Loucy (cell line): ENCODE measurements around the gene SMURF1.

Experiments
- H2AFZ ChIP-seq: fragments of 200-600 bp; sonication (generic); 2 replicates; pipeline ENCODE4 v1.6.0; 2016; ENCODE audit warnings: antibody characterized with exemption, mild to moderate bottlenecking, low read length, moderate library complexity
- H3F3A ChIP-seq: fragments of 200-600 bp; 2 replicates; pipeline ENCODE4 v1.6.0; 2016; ENCODE audit warnings: antibody characterized with exemption, low read depth, mild to moderate bottlenecking
- H3K27me3 ChIP-seq: fragments of 200-600 bp; sonication (generic); 2 replicates; pipeline ENCODE4 v1.6.1; 2014; ENCODE audit warnings: low read length, mild to moderate bottlenecking; ENCODE audit not compliant: insufficient read depth, poor library complexity, severe bottlenecking
- H3K36me3 ChIP-seq: fragments of 200-600 bp; sonication (generic); 2 replicates; pipeline ENCODE4 v1.6.1; 2016; ENCODE audit warnings: low read length; ENCODE audit not compliant: insufficient read depth
- H3K4me1 ChIP-seq: fragments of 200-600 bp; sonication (generic); 2 replicates; pipeline ENCODE4 v1.5.1; 2014; ENCODE audit warnings: low read length, mild to moderate bottlenecking; ENCODE audit not compliant: insufficient read depth, poor library complexity, severe bottlenecking
- H3K4me2 ChIP-seq: fragments of 200-600 bp; sonication (generic); 2 replicates; pipeline ENCODE4 v1.6.0; 2014; ENCODE audit warnings: antibody characterized with exemption, low read length, low read depth, mild to moderate bottlenecking; ENCODE audit not compliant: poor library complexity, severe bottlenecking
- H3K4me3 ChIP-seq: fragments of 200-600 bp; sonication (generic); 2 replicates; pipeline ENCODE4 v1.5.1; 2014; ENCODE audit warnings: low read length, mild to moderate bottlenecking, mixed read lengths; ENCODE audit not compliant: poor library complexity, severe bottlenecking
- H3K79me2 ChIP-seq: fragments of 200-600 bp; sonication (generic); 2 replicates; pipeline ENCODE4 v1.6.1; 2014; ENCODE audit warnings: low read length; ENCODE audit not compliant: insufficient read depth
- H3K9ac ChIP-seq: fragments of 200-600 bp; sonication (generic); 2 replicates; pipeline ENCODE4 v1.6.0; 2014; ENCODE audit warnings: mild to moderate bottlenecking, low read depth, low read length, moderate library complexity; ENCODE audit not compliant: poor library complexity, severe bottlenecking
- H3K9me2 ChIP-seq: fragments of 200-600 bp; sonication (generic); replicated peaks from 2 replicates; pipeline ENCODE4 v1.6.1; 2016; ENCODE audit warnings: low read depth, low read length, mixed read lengths
- H3K9me3 ChIP-seq: fragments of 200-600 bp; sonication (generic); 2 replicates; pipeline ENCODE4 v1.6.1; 2014; ENCODE audit warnings: mild to moderate bottlenecking, antibody characterized with exemption, low read length, low read depth; ENCODE audit not compliant: insufficient read depth
- H4K20me1 ChIP-seq: fragments of 200-600 bp; sonication (generic); 2 replicates; pipeline ENCODE4 v1.6.0; 2014; ENCODE audit warnings: antibody characterized with exemption, low read length, mild to moderate bottlenecking; ENCODE audit not compliant: insufficient read depth, poor library complexity, severe bottlenecking
- EZH2phosphoT487 ChIP-seq: fragments of 200-600 bp; IDR thresholded peaks from 2 replicates; pipeline ENCODE4 v1.6.1; 2018; ENCODE audit warnings: antibody characterized with exemption, mild to moderate bottlenecking, moderate library complexity, borderline replicate concordance
- TF ChIP-seq, protein P1 (sequence below): fragments of 200-600 bp; sonication (generic); conservative IDR thresholded peaks from 2 replicates; pipeline ENCODE4 v1.5.1; 2014; ENCODE audit warnings: mild to moderate bottlenecking, antibody characterized with exemption, low read length

Gene SMURF1

DNA sequence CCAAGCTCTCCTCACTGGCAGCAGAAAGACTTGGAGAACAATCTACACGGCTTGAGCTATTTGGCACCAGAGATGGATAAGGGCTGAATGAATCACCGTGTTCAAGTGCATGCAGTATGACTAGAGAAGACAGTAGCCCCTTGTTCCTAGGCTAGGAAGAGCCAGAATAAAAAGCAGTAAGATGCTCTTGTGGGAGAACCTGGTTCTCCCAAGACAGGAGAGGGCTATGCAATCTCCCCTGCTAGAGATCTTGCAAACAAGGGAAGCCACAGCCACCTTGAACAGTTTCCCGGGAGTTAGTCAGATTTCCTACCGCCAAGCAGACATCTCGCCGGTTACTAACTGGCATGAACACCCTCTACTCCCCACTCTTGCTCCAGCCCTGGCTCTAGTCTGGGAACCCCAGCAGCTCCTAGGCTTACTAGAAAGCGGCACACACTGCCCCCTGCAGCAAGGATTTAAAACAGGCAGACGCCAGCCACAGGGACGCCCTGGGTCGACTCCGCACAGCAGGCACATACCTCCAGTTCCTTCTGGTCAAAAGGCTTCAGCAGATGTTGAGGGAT lies 107.3 kb downstream of the SMURF1 start:
- no peaks in the 10 kb centered on the region for H3K27me3 ChIP-seq
- no peaks in the 10 kb centered on the region for H3K4me1 ChIP-seq
- no peaks in the 10 kb centered on the region for H4K20me1 ChIP-seq
- no peak overlapping the region for H2AFZ ChIP-seq
- no peak for TF ChIP-seq EZH2phosphoT487
- TF ChIP-seq, protein P1, sequence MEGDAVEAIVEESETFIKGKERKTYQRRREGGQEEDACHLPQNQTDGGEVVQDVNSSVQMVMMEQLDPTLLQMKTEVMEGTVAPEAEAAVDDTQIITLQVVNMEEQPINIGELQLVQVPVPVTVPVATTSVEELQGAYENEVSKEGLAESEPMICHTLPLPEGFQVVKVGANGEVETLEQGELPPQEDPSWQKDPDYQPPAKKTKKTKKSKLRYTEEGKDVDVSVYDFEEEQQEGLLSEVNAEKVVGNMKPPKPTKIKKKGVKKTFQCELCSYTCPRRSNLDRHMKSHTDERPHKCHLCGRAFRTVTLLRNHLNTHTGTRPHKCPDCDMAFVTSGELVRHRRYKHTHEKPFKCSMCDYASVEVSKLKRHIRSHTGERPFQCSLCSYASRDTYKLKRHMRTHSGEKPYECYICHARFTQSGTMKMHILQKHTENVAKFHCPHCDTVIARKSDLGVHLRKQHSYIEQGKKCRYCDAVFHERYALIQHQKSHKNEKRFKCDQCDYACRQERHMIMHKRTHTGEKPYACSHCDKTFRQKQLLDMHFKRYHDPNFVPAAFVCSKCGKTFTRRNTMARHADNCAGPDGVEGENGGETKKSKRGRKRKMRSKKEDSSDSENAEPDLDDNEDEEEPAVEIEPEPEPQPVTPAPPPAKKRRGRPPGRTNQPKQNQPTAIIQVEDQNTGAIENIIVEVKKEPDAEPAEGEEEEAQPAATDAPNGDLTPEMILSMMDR, result peak; percentile 56
- H3K36me3 ChIP-seq, result peaks cover 88% of the 10 kb centered on the region; the same call in 1 of the 2 replicates
- H3F3A ChIP-seq, result no peaks in the 10 kb centered on the region
- H3K4me3 ChIP-seq, result no peak overlapping the region
- H3K79me2 ChIP-seq, result no peaks in the 10 kb centered on the region
- H3K4me2 ChIP-seq, result no peak overlapping the region
- H3K9me2 ChIP-seq, result no peaks in the 10 kb centered on the region
- no peak overlapping the region for H3K9ac ChIP-seq
- no peaks in the 10 kb centered on the region for H3K9me3 ChIP-seq

- H3K9ac ChIP-seq, result no peak overlapping the region
These were observed 108.0 kb downstream of the SMURF1 start for GRCh38 chr7:99035723-99036545.

DNA sequence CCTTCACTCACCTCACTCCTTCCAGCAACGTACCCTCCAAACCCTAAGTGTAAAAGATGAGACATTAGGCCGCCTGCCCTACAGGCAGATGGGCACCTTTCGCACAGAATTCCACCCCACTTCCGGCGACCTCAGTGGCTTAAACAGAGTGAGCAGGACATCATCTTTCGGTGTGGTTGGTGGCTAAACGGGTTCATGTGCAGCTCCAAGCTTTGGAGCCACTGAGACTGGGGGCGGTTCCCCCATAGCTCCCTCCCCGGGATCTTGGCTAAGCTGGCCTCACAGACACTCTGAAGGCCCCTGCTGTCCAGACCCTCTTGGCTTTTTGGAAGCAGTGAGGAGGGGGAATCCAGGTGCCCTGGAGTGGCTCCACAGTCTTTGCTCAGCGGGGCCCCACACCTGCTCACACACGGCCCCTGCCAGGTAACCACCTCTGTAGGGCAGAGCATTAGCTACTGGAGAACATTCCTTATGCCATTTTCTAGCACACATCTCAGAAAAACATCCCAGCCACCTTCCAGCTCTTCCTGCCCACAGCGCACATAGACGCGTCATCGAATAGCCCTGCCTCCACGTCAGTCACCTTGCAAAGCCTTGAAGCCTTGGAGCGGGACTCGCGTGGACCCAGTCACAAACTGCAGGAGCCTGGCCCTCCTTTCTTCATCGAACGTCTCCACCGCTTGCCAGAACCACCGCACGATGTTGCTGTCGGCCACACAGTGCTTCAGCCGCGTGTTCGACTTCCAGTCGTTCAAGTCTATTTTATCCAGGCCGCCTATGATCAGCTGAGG lies 108.8 kb downstream of the SMURF1 start:
- no peak overlapping the region for H3K4me3 ChIP-seq
- H3K9ac ChIP-seq, result no peak overlapping the region
- H4K20me1 ChIP-seq, result no peaks in the 10 kb centered on the region
- TF ChIP-seq EZH2phosphoT487, result no peak
- TF ChIP-seq, protein P1, result no peak
- H3K9me2 ChIP-seq, result no peaks in the 10 kb centered on the region
- no peaks in the 10 kb centered on the region for H3K27me3 ChIP-seq
- peaks cover 91% of the 10 kb centered on the region; the same call in 1 of the 2 replicates for H3K36me3 ChIP-seq
- no peak overlapping the region for H3K4me2 ChIP-seq
- no peaks in the 10 kb centered on the region for H3K9me3 ChIP-seq
- no peaks in the 10 kb centered on the region for H3F3A ChIP-seq
- no peaks in the 10 kb centered on the region for H3K79me2 ChIP-seq
- no peaks in the 10 kb centered on the region for H3K4me1 ChIP-seq
- no peak overlapping the region for H2AFZ ChIP-seq

More at GRCh38 chr7:99035723-99036545, 108.0 kb downstream of the SMURF1 start:
- Histone ChIP-seq H3K9me2 (no peaks in the 10 kb centered on the region), H3F3A (no peaks in the 10 kb centered on the region), H3K27me3 (no peaks in the 10 kb centered on the region), H4K20me1 (no peaks in the 10 kb centered on the region), H3K9me3 (no peaks in the 10 kb centered on the region), H3K4me3 (no peak overlapping the region), H2AFZ (no peak overlapping the region), H3K4me2 (no peak overlapping the region), H3K79me2 (no peaks in the 10 kb centered on the region), H3K36me3 (peaks cover 91% of the 10 kb centered on the region; the same call in 1 of the 2 replicates), H3K4me1 (no peaks in the 10 kb centered on the region)
- TF ChIP-seq, protein P1, result no peak
- TF ChIP-seq EZH2phosphoT487, result no peak
